ENCODE data around the gene RHEX.
"Not testable (repeated sequence)": the region's sequence is repeated elsewhere in the genome, so short reads cannot be mapped to it uniquely, and the experiment has no call there.

The RHEX gene

DNA sequence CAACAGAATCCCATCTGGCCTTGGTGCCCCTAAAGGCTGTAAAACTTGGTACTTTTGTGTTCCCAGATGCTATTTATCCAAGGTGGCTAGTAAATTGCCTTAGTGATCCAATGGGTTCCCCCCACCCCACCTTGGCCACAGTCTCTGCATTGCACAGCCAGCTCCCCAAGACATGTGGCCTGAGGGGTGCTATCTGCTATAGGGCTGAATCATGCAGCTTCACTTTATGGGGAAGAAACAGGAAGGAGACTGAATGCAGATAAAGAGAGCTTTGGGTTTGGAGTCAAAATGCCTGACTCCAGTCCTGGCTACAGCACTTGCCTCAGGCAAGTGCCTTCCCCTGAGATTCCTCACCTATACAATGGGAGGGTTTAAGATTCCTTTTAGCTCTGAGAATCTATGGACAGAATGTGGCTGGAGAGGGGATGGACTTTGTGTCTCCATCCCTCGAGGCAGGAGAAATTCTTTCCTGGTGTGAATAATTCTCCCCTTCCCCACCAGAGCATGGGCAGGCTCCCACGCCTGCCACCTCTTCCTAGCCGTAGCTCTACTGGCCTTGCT is 6.5 kb downstream of the RHEX start:
- no peak for DNase-seq
- Histone ChIP-seq H3K27ac (no peak overlapping the region), H3K36me3 (no peaks in the 10 kb centered on the region), H3K9me3 (no peaks in the 10 kb centered on the region), H3K4me1 (no peaks in the 10 kb centered on the region), H3K4me3 (no peak overlapping the region), H3K27me3 (no peaks in the 10 kb centered on the region)
- TF ChIP-seq, protein P1, sequence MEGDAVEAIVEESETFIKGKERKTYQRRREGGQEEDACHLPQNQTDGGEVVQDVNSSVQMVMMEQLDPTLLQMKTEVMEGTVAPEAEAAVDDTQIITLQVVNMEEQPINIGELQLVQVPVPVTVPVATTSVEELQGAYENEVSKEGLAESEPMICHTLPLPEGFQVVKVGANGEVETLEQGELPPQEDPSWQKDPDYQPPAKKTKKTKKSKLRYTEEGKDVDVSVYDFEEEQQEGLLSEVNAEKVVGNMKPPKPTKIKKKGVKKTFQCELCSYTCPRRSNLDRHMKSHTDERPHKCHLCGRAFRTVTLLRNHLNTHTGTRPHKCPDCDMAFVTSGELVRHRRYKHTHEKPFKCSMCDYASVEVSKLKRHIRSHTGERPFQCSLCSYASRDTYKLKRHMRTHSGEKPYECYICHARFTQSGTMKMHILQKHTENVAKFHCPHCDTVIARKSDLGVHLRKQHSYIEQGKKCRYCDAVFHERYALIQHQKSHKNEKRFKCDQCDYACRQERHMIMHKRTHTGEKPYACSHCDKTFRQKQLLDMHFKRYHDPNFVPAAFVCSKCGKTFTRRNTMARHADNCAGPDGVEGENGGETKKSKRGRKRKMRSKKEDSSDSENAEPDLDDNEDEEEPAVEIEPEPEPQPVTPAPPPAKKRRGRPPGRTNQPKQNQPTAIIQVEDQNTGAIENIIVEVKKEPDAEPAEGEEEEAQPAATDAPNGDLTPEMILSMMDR (IDR thresholded peaks at IDR 0.05) = no peak
- intact Hi-C loops (cut with DNase I; ENCODE audit: low total_unique reads) = no loop called here

DNA sequence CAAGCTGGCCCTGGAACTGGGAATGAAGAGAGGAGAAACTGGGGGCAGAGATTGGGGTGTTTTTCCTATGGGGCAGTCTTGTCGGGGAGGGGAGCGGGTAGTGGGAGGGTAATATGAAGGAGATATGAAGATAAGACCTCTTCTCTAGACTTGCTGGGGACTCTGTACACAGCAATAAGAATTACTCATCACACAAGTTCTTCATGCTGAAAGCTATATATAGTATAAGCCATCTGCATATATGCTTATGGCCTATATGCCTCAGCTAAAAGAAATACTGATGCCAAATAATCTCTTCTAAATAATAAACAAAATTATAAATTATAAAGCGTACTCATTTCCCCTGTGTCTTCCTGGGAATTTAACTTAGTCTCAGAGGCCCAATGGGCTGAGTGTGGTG is 7.9 kb downstream of the RHEX start:
- DNase-seq = no peak
- no peaks in the 10 kb centered on the region for H3K27me3 ChIP-seq
- TF ChIP-seq, protein P1 (IDR thresholded peaks at IDR 0.05) = no peak
- no peaks in the 10 kb centered on the region for H3K4me1 ChIP-seq
- no peak overlapping the region for H3K4me3 ChIP-seq
- H3K9me3 ChIP-seq = no peaks in the 10 kb centered on the region
- intact Hi-C loops (cut with DNase I; ENCODE audit: low total_unique reads) = no loop called here
- no peaks in the 10 kb centered on the region for H3K36me3 ChIP-seq
- H3K27ac ChIP-seq = no peak overlapping the region

DNA sequence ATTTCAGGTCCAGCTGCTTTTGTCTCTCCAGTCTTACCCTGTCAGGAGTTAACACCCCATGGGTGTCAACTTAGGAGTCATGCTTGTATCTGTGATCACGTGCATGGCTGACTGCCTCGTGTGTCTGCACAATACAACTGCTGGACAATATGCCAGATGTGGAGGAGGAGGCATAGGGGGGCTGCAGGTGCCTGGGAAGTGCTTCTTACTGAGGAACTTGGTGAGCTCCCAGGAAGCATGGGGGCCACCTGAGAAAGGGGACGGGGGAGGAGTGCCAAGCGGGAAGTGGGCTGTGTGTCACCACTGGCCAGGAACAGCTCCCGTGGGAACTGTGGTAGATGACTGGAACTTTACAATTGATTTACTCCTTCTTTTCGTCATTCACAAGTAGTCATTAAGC is 9.5 kb downstream of the RHEX start:
- H3K9me3 ChIP-seq = no peaks in the 10 kb centered on the region
- no peak for DNase-seq
- TF ChIP-seq, protein P1 (IDR thresholded peaks at IDR 0.05) = no peak
- H3K27me3 ChIP-seq = peaks cover 0 to 4% of the 10 kb centered on the region in 2 donors
- no peak overlapping the region for H3K27ac ChIP-seq
- intact Hi-C loops (cut with DNase I; ENCODE audit: low total_unique reads) = no loop called here
- H3K4me1 ChIP-seq = no peaks in the 10 kb centered on the region
- H3K4me3 ChIP-seq = no peak overlapping the region
- no peaks in the 10 kb centered on the region for H3K36me3 ChIP-seq

DNA sequence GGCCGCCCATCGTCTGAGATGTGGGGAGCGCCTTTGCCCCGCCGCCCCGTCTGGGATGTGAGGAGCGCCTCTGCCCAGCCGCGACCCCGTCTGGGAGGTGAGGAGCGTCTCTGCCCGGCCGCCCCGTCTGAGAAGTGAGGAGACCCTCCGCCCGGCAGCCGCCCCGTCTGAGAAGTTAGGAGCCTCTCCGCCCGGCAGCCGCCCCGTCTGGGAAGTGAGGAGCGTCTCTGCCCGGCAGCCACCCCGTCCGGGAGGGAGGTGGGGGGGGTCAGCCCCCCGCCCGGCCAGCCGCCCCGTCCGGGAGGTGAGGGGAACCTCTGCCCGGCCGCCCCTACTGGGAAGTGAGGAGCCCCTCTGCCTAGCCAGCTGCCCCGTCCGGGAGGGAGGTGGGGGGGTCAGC is 11.0 kb downstream of the RHEX start:
- H3K9me3 ChIP-seq; H3K4me1 ChIP-seq; intact Hi-C loops (cut with DNase I; ENCODE audit: low total_unique reads); H3K36me3 ChIP-seq; DNase-seq; H3K27ac ChIP-seq; H3K4me3 ChIP-seq; H3K27me3 ChIP-seq: not testable (repeated sequence)

DNA sequence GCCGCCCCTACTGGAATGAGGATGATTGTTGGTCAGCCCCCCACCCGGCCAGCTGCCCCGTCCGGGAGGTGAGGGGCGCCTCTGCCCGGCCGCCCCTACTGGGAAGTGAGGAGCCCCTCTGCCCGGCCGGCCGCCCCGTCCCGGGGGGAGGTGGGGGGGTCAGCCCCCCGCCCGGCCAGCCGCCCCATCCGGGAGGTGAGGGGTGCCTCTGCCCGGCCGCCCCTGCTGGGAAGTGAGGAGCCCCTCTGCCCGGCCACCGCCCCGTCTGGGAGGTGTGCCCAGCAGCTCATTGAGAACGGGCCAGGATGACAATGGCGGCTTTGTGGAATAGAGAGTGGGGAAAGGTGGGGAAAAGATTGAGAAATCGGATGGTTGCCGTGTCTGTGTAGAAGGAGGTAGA is 11.5 kb downstream of the RHEX start:
- intact Hi-C loops (cut with DNase I; ENCODE audit: low total_unique reads); H3K9me3 ChIP-seq; DNase-seq; H3K4me1 ChIP-seq; H3K27me3 ChIP-seq; H3K4me3 ChIP-seq; H3K36me3 ChIP-seq; H3K27ac ChIP-seq: not testable (repeated sequence)

DNA sequence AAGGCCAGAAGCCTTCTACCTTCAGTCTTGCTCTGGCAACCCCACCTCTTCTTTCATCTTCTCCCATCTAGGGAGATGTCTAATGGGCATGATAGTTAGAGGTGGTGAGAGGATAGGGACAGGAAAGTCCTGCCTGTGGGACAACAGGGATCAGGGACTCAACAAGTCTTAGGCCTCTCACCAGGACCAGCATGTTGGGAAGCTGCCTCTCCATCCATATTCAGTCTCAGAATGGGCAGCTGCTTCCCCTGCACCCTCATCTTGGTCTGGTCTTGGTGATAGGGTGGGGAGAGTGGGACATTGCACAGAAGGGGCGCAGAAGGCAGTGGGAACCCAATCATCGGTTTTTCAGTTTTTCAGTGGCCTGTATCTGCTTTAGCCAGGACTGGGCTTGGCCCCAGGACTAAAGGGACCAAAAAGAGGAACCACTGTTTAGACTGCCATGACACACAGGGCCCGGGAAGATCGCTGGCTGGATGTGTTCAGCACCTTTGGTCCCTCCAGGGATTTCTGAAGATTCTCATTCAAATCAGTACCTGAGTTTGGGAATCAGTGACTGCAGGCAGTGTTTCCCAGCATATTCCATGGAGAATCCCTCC is 12.7 kb downstream of the RHEX start:
- H3K9me3 ChIP-seq = no peaks in the 10 kb centered on the region
- TF ChIP-seq, protein P1 (IDR thresholded peaks at IDR 0.05) = no peak
- no peak for DNase-seq
- no peak overlapping the region for H3K4me3 ChIP-seq
- intact Hi-C loops (cut with DNase I; ENCODE audit: low total_unique reads) = no loop called here
- no peaks in the 10 kb centered on the region for H3K4me1 ChIP-seq
- H3K36me3 ChIP-seq = no peaks in the 10 kb centered on the region
- no peak overlapping the region for H3K27ac ChIP-seq
- peaks cover 0 to 7% of the 10 kb centered on the region in 2 donors for H3K27me3 ChIP-seq

Data from tibial artery (tissue), 4 donors.